ENCODE measurements around the gene SNAP47. TPM values are rescaled to one million over a fixed set of nuclear protein-coding genes. Genes with fewer than 3 reads are reported as not detected.
A peak's percentile ranks its signal among the peaks of the same experiment; 100 is the strongest.

SNAP47 gene
- total RNA-seq, 1 donor from 2014 or later = 52.8 TPM

DNA sequence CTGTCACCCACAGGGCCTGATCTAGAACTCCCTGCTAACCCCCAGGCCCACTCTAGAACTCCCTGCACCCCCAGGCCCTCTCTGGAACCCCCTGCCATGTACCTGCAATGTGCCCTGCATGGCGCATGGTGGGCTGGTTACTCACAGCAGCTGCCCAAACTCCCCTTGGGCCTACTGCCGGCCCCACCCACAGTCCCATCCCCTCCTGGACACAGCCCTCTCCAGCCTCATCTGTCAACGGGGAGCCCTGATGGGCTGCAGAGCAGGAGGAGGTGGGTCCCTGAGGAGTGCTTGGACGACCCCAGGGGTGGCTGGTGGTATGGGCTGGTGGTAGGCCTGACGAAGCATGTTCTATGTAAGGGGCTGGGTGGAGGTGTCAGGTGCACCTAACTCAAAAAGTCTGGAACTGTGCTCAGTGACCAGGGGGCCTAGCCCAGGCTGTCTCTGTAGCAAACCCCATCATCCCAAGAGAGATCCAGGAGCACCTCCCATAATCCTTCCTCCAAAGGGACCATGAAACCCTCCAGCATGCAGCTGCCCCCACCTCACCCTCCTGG lies 61.2 kb downstream of the SNAP47 start:
- H3K27ac Mint-ChIP-seq = no peak overlapping the region
- no peaks in the 10 kb centered on the region for H3K36me3 ChIP-seq
- peaks cover 9% of the 10 kb centered on the region for H3K4me1 Mint-ChIP-seq
- H3K9ac ChIP-seq = no peak overlapping the region
- TF ChIP-seq EZH2 (IDR thresholded peaks at IDR 0.05) = no peak
- TF ChIP-seq, protein P1, sequence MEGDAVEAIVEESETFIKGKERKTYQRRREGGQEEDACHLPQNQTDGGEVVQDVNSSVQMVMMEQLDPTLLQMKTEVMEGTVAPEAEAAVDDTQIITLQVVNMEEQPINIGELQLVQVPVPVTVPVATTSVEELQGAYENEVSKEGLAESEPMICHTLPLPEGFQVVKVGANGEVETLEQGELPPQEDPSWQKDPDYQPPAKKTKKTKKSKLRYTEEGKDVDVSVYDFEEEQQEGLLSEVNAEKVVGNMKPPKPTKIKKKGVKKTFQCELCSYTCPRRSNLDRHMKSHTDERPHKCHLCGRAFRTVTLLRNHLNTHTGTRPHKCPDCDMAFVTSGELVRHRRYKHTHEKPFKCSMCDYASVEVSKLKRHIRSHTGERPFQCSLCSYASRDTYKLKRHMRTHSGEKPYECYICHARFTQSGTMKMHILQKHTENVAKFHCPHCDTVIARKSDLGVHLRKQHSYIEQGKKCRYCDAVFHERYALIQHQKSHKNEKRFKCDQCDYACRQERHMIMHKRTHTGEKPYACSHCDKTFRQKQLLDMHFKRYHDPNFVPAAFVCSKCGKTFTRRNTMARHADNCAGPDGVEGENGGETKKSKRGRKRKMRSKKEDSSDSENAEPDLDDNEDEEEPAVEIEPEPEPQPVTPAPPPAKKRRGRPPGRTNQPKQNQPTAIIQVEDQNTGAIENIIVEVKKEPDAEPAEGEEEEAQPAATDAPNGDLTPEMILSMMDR (IDR thresholded peaks at IDR 0.05) = no peak
- no peak for TF ChIP-seq EZH2phosphoT487 (IDR thresholded peaks at IDR 0.05)
- H3K9me3 ChIP-seq (ENCODE audit: low read depth) = no peaks in the 10 kb centered on the region
- no peaks in the 10 kb centered on the region for H3F3A ChIP-seq (ENCODE audit: low read depth)
- H3K9me3 Mint-ChIP-seq = no peaks in the 10 kb centered on the region
- no peak overlapping the region for H3K4me2 ChIP-seq
- peaks cover 18% of the 10 kb centered on the region for H3K4me1 ChIP-seq
- H3K27ac ChIP-seq = no peak overlapping the region
- H3K4me3 ChIP-seq = no peak overlapping the region
- no peaks in the 10 kb centered on the region for H3K27me3 ChIP-seq
- peak overlapping the region; percentile 24 for H3K4me3 Mint-ChIP-seq
- no peak for DNase-seq (ENCODE audit: low spot score)
- H2AFZ ChIP-seq (replicated peaks) = no peak overlapping the region
- no peaks in the 10 kb centered on the region for H3K79me2 ChIP-seq (ENCODE audit: low read depth)
- H3K27me3 Mint-ChIP-seq (ENCODE audit: insufficient read depth, low read depth) = peaks cover 9% of the 10 kb centered on the region
- H3K36me3 Mint-ChIP-seq = no peaks in the 10 kb centered on the region
- no peaks in the 10 kb centered on the region for H4K20me1 ChIP-seq (ENCODE audit: low read depth)

DNA sequence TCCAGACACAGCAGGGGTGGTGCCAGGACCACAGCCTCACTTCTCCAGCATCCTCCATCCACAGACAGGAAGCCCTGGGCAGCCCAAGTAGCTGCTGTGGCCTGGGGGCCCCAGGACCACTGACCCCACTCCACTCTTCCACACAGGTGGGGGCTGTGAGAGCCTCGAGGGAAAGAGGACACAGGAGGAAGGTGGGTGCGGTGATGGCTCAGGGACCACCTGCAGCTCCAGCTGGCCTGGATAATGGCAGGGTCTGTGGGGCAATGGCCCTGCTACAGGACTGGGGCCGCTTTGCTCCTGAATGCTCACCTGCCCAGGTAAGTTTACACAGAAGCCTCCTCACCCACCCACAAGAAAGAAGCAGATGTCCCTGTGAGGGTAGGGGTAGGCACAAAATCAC lies 61.9 kb downstream of the SNAP47 start:
- peaks cover 7% of the 10 kb centered on the region for H3K4me1 Mint-ChIP-seq
- no peaks in the 10 kb centered on the region for H3K36me3 Mint-ChIP-seq
- Histone ChIP-seq H3K79me2 (ENCODE audit: low read depth) (no peaks in the 10 kb centered on the region), H3K27ac (no peak overlapping the region), H3K36me3 (no peaks in the 10 kb centered on the region), H4K20me1 (ENCODE audit: low read depth) (no peaks in the 10 kb centered on the region), H3K9ac (no peak overlapping the region), H3F3A (ENCODE audit: low read depth) (no peaks in the 10 kb centered on the region), H2AFZ (replicated peaks) (no peak overlapping the region), H3K4me2 (no peak overlapping the region), H3K9me3 (ENCODE audit: low read depth) (no peaks in the 10 kb centered on the region), H3K27me3 (no peaks in the 10 kb centered on the region), H3K4me3 (no peak overlapping the region), H3K4me1 (peaks cover 18% of the 10 kb centered on the region)
- H3K9me3 Mint-ChIP-seq = no peaks in the 10 kb centered on the region
- H3K27me3 Mint-ChIP-seq (ENCODE audit: insufficient read depth, low read depth) = peaks cover 7% of the 10 kb centered on the region
- no peak overlapping the region for H3K4me3 Mint-ChIP-seq
- TF ChIP-seq, protein P1 (IDR thresholded peaks at IDR 0.05) = no peak
- TF ChIP-seq EZH2 (IDR thresholded peaks at IDR 0.05) (no peak), EZH2phosphoT487 (IDR thresholded peaks at IDR 0.05) (no peak)
- no peak overlapping the region for H3K27ac Mint-ChIP-seq
- no peak for DNase-seq (ENCODE audit: low spot score)

DNA sequence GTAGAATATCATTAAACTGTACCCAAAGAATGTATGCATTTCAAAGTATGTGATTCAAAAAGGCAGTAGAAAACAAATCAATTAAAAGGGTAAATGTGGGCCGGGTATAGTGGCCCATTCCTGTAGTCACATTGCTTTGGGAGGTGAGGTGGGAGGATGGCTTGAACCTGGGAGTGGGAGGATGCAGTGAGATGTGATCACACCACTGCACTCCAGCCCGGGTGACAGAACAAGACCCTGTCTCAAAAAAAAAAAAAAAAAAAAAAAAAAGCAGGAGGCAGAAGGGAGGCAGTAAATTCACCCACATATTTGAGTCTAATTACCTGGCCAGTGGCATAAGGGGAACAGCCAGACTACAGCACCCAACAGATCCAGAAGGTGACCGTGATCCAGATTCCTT lies 62.4 kb downstream of the SNAP47 start:
- H3K4me3 ChIP-seq = no peak overlapping the region
- no peak overlapping the region for H3K9ac ChIP-seq
- H3K27ac ChIP-seq = no peak overlapping the region
- Mint-ChIP-seq H3K27me3 (ENCODE audit: insufficient read depth, low read depth) (peaks cover 7% of the 10 kb centered on the region), H3K36me3 (no peaks in the 10 kb centered on the region), H3K4me1 (peaks cover 5% of the 10 kb centered on the region), H3K9me3 (no peaks in the 10 kb centered on the region), H3K27ac (no peak overlapping the region), H3K4me3 (no peak overlapping the region)
- no peaks in the 10 kb centered on the region for H3K79me2 ChIP-seq (ENCODE audit: low read depth)
- H3K9me3 ChIP-seq (ENCODE audit: low read depth) = no peaks in the 10 kb centered on the region
- H3K4me1 ChIP-seq = peaks cover 18% of the 10 kb centered on the region
- H3K27me3 ChIP-seq = no peaks in the 10 kb centered on the region
- no peak for TF ChIP-seq EZH2 (IDR thresholded peaks at IDR 0.05)
- TF ChIP-seq EZH2phosphoT487 (IDR thresholded peaks at IDR 0.05) = no peak
- TF ChIP-seq, protein P1 (IDR thresholded peaks at IDR 0.05) = no peak
- H3F3A ChIP-seq (ENCODE audit: low read depth) = no peaks in the 10 kb centered on the region
- H3K4me2 ChIP-seq = no peak overlapping the region
- no peaks in the 10 kb centered on the region for H4K20me1 ChIP-seq (ENCODE audit: low read depth)
- no peak overlapping the region for H2AFZ ChIP-seq (replicated peaks)
- no peaks in the 10 kb centered on the region for H3K36me3 ChIP-seq
- DNase-seq (ENCODE audit: low spot score) = no peak
